ENCODE measurements around the gene GPC6.

Gene GPC6

DNA sequence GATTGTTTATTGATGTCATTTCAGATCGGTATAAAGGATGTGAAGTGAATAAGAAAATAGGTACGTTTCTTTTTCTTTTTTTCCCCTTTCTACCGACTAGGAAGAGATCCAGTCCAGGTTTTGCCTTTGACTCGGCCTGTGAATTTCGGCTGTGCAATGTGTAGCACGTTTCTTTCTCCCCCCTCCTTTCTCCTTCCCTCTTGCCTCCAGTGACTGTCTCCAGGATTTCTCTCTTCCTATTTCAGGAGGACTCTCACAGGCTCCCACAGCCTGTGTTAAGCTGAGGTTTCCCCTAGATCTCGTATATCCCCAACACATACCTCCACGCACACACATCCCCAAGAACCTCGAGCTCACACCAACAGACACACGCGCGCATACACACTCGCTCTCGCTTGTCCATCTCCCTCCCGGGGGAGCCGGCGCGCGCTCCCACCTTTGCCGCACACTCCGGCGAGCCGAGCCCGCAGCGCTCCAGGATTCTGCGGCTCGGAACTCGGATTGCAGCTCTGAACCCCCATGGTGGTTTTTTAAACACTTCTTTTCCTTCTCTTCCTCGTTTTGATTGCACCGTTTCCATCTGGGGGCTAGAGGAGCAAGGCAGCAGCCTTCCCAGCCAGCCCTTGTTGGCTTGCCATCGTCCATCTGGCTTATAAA lies at the start of gene GPC6:
Gene GPC6, plus strand, starts transcription at position 185 of the 657 bp plus-strand sequence.
- TF ChIP-seq, protein P1, sequence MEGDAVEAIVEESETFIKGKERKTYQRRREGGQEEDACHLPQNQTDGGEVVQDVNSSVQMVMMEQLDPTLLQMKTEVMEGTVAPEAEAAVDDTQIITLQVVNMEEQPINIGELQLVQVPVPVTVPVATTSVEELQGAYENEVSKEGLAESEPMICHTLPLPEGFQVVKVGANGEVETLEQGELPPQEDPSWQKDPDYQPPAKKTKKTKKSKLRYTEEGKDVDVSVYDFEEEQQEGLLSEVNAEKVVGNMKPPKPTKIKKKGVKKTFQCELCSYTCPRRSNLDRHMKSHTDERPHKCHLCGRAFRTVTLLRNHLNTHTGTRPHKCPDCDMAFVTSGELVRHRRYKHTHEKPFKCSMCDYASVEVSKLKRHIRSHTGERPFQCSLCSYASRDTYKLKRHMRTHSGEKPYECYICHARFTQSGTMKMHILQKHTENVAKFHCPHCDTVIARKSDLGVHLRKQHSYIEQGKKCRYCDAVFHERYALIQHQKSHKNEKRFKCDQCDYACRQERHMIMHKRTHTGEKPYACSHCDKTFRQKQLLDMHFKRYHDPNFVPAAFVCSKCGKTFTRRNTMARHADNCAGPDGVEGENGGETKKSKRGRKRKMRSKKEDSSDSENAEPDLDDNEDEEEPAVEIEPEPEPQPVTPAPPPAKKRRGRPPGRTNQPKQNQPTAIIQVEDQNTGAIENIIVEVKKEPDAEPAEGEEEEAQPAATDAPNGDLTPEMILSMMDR (IDR thresholded peaks at IDR 0.05; ENCODE audit: low read depth, low read length) = no peak
- peak; percentile 77 for DNase-seq (ENCODE audit: extremely low read depth, low read depth)

DNA sequence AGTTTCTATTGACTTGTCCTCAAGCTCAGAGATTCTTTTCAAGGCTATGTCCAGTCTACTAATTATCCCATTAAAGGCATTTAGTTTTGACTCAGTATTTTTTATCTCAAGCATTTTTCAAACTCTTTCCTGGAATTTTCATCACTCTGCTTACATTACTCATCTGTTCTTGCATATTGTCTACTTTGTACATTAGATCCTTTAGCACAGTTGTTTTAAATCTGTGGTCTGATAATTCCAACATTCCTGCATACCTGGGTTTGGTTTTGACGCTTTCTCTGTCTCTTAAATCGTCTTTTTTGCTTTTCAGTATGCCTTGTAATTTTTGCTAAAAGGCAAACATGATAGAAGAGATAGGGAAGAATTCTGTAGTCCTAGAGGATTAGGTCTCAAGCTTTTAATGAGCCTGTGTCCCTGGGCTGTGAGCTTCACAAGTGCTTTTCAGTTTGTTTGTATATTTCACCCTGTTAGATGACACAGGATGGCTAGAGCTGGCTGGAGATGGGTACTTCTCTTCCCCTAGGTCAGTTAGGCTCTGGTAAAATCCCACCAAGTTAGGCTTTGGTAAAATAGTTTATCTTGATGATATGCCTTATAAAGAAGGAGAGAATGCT lies 46.1 kb upstream of the GPC6 start:
- TF ChIP-seq, protein P1 (IDR thresholded peaks at IDR 0.05; ENCODE audit: low read depth, low read length) = no peak
- DNase-seq (ENCODE audit: extremely low read depth, low read depth) = no peak

DNA sequence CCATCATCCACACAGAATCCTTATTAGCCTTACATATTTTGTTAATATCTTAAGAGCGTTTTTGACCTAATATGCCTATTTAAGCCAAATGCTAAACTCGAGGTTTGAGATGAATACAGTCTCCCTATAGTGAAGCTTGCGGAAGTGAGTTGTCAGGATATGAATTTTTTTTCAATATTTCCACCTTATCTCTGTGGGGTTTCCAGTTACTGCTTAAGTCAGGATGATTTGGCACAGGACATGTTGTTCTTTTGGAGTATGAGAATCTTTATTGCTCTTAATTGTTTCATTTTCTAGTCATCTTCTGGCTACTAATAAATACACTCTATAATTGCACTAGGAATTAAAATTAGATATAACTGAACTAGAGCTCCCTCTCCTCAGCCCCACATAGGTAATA lies 44.2 kb upstream of the GPC6 start:
- TF ChIP-seq, protein P1 (IDR thresholded peaks at IDR 0.05; ENCODE audit: low read depth, low read length) = no peak
- no peak for DNase-seq (ENCODE audit: extremely low read depth, low read depth)

DNA sequence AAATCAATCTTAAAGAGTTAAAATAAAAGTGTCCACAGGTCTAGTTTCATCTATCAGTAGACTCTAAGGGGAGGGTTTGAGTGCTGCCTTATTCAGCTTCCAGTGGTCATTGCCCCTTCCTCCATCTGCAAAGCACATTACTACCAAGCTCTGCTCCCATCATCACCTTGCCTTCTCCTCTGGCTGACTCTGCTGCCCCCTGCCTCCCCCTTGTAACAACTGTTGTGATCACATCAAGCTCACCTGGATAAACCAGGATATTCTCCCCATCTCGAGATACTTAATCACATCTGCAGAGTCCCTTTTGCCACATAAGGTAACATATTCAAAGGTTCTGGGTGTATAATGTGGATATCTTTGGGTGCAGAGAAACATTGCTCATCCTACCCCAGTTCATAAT lies 43.3 kb upstream of the GPC6 start:
- no peak for DNase-seq (ENCODE audit: extremely low read depth, low read depth)
- TF ChIP-seq, protein P1 (IDR thresholded peaks at IDR 0.05; ENCODE audit: low read depth, low read length) = no peak

DNA sequence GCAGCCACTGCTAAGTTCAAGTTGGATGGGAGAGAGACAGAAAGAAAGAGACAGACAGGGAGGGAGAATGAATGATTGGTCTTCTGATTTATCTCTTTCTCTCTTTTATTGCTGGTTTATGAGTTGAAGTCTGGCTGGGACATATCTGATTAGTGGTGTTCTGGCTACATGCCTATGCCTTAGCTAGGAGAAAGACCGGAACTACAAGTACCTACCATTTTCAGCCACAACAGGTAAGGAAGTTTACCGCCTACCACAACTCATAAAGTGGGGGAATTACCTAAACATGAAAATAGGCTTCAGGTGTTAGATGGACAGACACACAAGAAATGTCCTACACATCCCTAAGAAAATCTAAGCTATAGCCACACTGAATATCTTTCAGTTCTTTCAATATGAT lies 36.6 kb upstream of the GPC6 start:
- no peak for DNase-seq (ENCODE audit: extremely low read depth, low read depth)
- TF ChIP-seq, protein P1 (IDR thresholded peaks at IDR 0.05; ENCODE audit: low read depth, low read length) = no peak

DNA sequence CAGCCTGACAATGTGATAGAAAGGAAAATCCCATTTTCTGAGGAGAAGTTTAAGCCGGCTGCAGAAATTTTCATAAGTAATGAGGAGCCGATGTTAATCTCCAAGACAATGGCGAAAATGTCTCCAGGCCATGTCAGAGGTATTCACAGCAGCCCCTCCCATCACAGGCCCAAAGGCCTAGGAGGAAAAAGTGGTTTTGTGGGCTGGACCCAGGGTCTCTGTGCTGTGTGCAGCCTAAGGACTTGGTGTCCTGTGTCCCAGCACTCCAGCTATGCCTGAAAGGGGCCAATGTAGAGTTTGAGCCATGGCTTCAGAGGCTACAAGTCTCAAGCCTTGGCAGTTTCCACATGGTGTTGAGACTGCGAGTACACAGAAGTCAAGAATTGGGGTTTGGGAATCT lies 32.9 kb upstream of the GPC6 start:
- DNase-seq (ENCODE audit: extremely low read depth, low read depth) = no peak
- TF ChIP-seq, protein P1 (IDR thresholded peaks at IDR 0.05; ENCODE audit: low read depth, low read length) = no peak

DNA sequence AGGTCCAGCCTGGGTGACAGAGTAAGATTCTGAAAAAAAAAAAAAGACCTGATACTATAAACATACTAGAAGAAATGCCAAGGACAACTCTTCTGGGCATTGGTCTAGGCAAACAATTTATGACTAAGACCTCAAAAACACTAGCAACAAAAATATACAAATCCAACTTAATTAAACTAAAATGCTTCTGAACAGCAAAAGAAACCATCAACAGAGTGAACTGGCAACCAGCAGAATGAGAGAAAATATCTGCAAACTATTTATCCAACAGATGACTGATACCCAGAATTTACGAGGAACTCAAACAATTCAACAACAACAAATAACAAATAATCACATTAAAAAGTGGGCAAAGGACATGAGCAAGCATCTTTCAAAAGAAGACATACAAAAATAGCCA lies 26.8 kb upstream of the GPC6 start:
- TF ChIP-seq, protein P1 (IDR thresholded peaks at IDR 0.05; ENCODE audit: low read depth, low read length) = no peak
- no peak for DNase-seq (ENCODE audit: extremely low read depth, low read depth)

Measured in AG09319 (cell line).